ENCODE measurements around the gene RMDN2.

The RMDN2 gene

GRCh38 chr2:37925063-37925897 lies at the start of gene RMDN2:
Gene RMDN2, plus strand, starts transcription at chr2:37925287. Its CDS starts 3,991 bp downstream, at chr2:37929278.
- FAIRE-seq, result peak; percentile 93
- peak; percentile 96 for DNase-seq (ENCODE audit: insufficient read length, low spot score)

GRCh38 chr2:37875403-37875906 lies 49.6 kb upstream of the RMDN2 start:
- FAIRE-seq (no peak), DNase-seq (ENCODE audit: insufficient read length, low spot score) (no peak)

GRCh38 chr2:37876227-37876626 lies 48.9 kb upstream of the RMDN2 start:
- no peak for DNase-seq (ENCODE audit: insufficient read length, low spot score)
- no peak for FAIRE-seq

- DNase-seq (ENCODE audit: insufficient read length, low spot score) (peak; percentile 73), FAIRE-seq (no peak)
Measured at GRCh38 chr2:37877457-37878315, 47.4 kb upstream of the RMDN2 start.

- no peak for DNase-seq (ENCODE audit: insufficient read length, low spot score)
- no peak for FAIRE-seq
Measured at GRCh38 chr2:37878536-37878935, 46.6 kb upstream of the RMDN2 start.

- DNase-seq (ENCODE audit: insufficient read length, low spot score) (no peak), FAIRE-seq (no peak)
Measured at GRCh38 chr2:37880551-37880950, 44.5 kb upstream of the RMDN2 start.

GRCh38 chr2:37881397-37881796 lies 43.7 kb upstream of the RMDN2 start:
- DNase-seq (ENCODE audit: insufficient read length, low spot score), result no peak

GRCh38 chr2:37882036-37882435 lies 43.1 kb upstream of the RMDN2 start:
- DNase-seq (ENCODE audit: insufficient read length, low spot score) (no peak), FAIRE-seq (no peak)

More at GRCh38 chr2:37881397-37881796, 43.7 kb upstream of the RMDN2 start:
- no peak for FAIRE-seq

- no peak for FAIRE-seq
- DNase-seq (ENCODE audit: insufficient read length, low spot score), result no peak
Measured at GRCh38 chr2:37883518-37883917, 41.6 kb upstream of the RMDN2 start.

GRCh38 chr2:37885329-37885993 lies 39.6 kb upstream of the RMDN2 start:
- FAIRE-seq (no peak), DNase-seq (ENCODE audit: insufficient read length, low spot score) (no peak)

- no peak for FAIRE-seq
- DNase-seq (ENCODE audit: insufficient read length, low spot score), result no peak
Measured at GRCh38 chr2:37886745-37887144, 38.3 kb upstream of the RMDN2 start.

GRCh38 chr2:37887286-37887685 lies 37.8 kb upstream of the RMDN2 start:
- FAIRE-seq, result no peak
- DNase-seq (ENCODE audit: insufficient read length, low spot score), result no peak

GRCh38 chr2:37890893-37891495 lies 34.1 kb upstream of the RMDN2 start:
- peak; percentile 62 for FAIRE-seq
- peak; percentile 81 for DNase-seq (ENCODE audit: insufficient read length, low spot score)

GRCh38 chr2:37891846-37892435 lies 33.1 kb upstream of the RMDN2 start:
- DNase-seq (ENCODE audit: insufficient read length, low spot score) (no peak), FAIRE-seq (no peak)

- no peak for FAIRE-seq
- no peak for DNase-seq (ENCODE audit: insufficient read length, low spot score)
Measured at GRCh38 chr2:37892436-37893114, 32.5 kb upstream of the RMDN2 start.

- FAIRE-seq (no peak), DNase-seq (ENCODE audit: insufficient read length, low spot score) (no peak)
Measured at GRCh38 chr2:37893327-37893726, 31.8 kb upstream of the RMDN2 start.

GRCh38 chr2:37894047-37894446 lies 31.0 kb upstream of the RMDN2 start:
- DNase-seq (ENCODE audit: insufficient read length, low spot score), result no peak
- no peak for FAIRE-seq

GRCh38 chr2:37894601-37895000 lies 30.5 kb upstream of the RMDN2 start:
- FAIRE-seq, result no peak
- DNase-seq (ENCODE audit: insufficient read length, low spot score), result no peak

- DNase-seq (ENCODE audit: insufficient read length, low spot score) (no peak), FAIRE-seq (no peak)
Measured at GRCh38 chr2:37895140-37895539, 29.9 kb upstream of the RMDN2 start.

GRCh38 chr2:37896319-37896718 lies 28.8 kb upstream of the RMDN2 start:
- DNase-seq (ENCODE audit: insufficient read length, low spot score), result no peak
- no peak for FAIRE-seq
